SK-N-SH treated with all-trans-retinoic acid at 6 μM for 48 hours (cell line): ENCODE results near the gene RALGPS1.

Experiments used
- ATAC-seq: fragments of 200-7000 bp; cut with Tn5 transposase; 3 replicates; pipeline ENCODE4 v1.9.1; 2020; ENCODE audit warnings: mild to moderate bottlenecking, moderate library complexity
- ARNTL ChIP-seq: fragments of 450-650 bp; formaldehyde crosslinking; IDR thresholded peaks from 2 replicates; pipeline ENCODE4 v1.5.0; 2020; ENCODE audit warnings: low read depth, mild to moderate bottlenecking, moderate library complexity, borderline replicate concordance
- BACH2 ChIP-seq: fragments of 250-450 bp; sonication (Bioruptor Pico); IDR thresholded peaks from 2 replicates; pipeline ENCODE4 v1.9.0; 2021; ENCODE audit warnings: mild to moderate bottlenecking, borderline replicate concordance
- CSDC2 ChIP-seq: fragments of 250-450 bp; sonication (Bioruptor Pico); IDR thresholded peaks from 2 replicates; pipeline ENCODE4 v1.5.0; 2020; ENCODE audit warnings: mild to moderate bottlenecking, moderate library complexity
- ESRRG ChIP-seq: fragments of 250-450 bp; sonication (Bioruptor Pico); IDR thresholded peaks from 2 replicates; pipeline ENCODE4 v1.6.1; 2021; ENCODE audit warnings: mild to moderate bottlenecking
- GLIS3 ChIP-seq: fragments of 250-450 bp; sonication (Bioruptor Pico); IDR thresholded peaks from 2 replicates; pipeline ENCODE4 v1.5.0; 2020; ENCODE audit warnings: mild to moderate bottlenecking, moderate library complexity
- OSR1 ChIP-seq: fragments of 250-450 bp; sonication (Bioruptor Pico); IDR thresholded peaks from 2 replicates; pipeline ENCODE4 v1.8.0; 2022; ENCODE audit warnings: moderate library complexity, mild to moderate bottlenecking, inconsistent platforms
- PPARA ChIP-seq: fragments of 250-450 bp; sonication (Bioruptor Pico); IDR thresholded peaks from 2 replicates; pipeline ENCODE4 v1.5.0; 2020; ENCODE audit warnings: mild to moderate bottlenecking, borderline replicate concordance
- RARB ChIP-seq: fragments of 250-450 bp; sonication (Bioruptor Pico); IDR thresholded peaks from 2 replicates; pipeline ENCODE4 v1.8.0; 2021; ENCODE audit warnings: mild to moderate bottlenecking, moderate library complexity
- SNAI2 ChIP-seq: fragments of 250-450 bp; sonication (Bioruptor Pico); IDR thresholded peaks from 2 replicates; pipeline ENCODE4 v1.5.0; 2020; ENCODE audit warnings: mild to moderate bottlenecking, moderate library complexity
- TCF4 ChIP-seq: fragments of 250-450 bp; sonication (Bioruptor Pico); IDR thresholded peaks from 2 replicates; pipeline ENCODE4 v1.8.0; 2021; ENCODE audit warnings: mild to moderate bottlenecking, moderate library complexity, borderline replicate concordance
- TOX ChIP-seq: fragments of 250-450 bp; sonication (Bioruptor Pico); IDR thresholded peaks from 2 replicates; pipeline ENCODE4 v1.8.0; 2021; ENCODE audit warnings: mild to moderate bottlenecking, moderate library complexity, borderline replicate concordance
- ZC3H10 ChIP-seq: fragments of 250-450 bp; sonication (Bioruptor Pico); IDR thresholded peaks from 2 replicates; pipeline ENCODE4 v1.5.1; 2021; ENCODE audit warnings: mild to moderate bottlenecking, moderate library complexity
- ZFP3 ChIP-seq: fragments of 250-450 bp; sonication (Bioruptor Pico); IDR thresholded peaks from 2 replicates; pipeline ENCODE4 v1.5.0; 2020; ENCODE audit warnings: mild to moderate bottlenecking, moderate library complexity
- ZFP30 ChIP-seq: fragments of 450-650 bp; formaldehyde crosslinking; IDR thresholded peaks from 2 replicates; pipeline ENCODE4 v1.5.0; 2022; ENCODE audit warnings: mild to moderate bottlenecking, moderate library complexity
- ZNF70 ChIP-seq: fragments of 450-650 bp; formaldehyde crosslinking; IDR thresholded peaks from 2 replicates; pipeline ENCODE4 v1.5.0; 2020; ENCODE audit warnings: mild to moderate bottlenecking, moderate library complexity
- ZNF8 ChIP-seq: fragments of 450-650 bp; formaldehyde crosslinking; IDR thresholded peaks from 2 replicates; pipeline ENCODE4 v1.5.0; 2020; ENCODE audit warnings: mild to moderate bottlenecking, moderate library complexity
- TF ChIP-seq, protein P1 (sequence below): fragments of 250-450 bp; sonication (Bioruptor Pico); IDR thresholded peaks from 2 replicates; pipeline ENCODE4 v1.5.0; 2020; ENCODE audit warnings: mild to moderate bottlenecking, moderate library complexity
- TF ChIP-seq, protein P2 (sequence below): fragments of 250-450 bp; sonication (Bioruptor Pico); IDR thresholded peaks from 2 replicates; pipeline ENCODE4 v1.8.0; 2021; ENCODE audit warnings: low read depth, mild to moderate bottlenecking, moderate library complexity, borderline replicate concordance
- TF ChIP-seq, protein P3 (sequence below): fragments of 250-450 bp; sonication (Bioruptor Pico); IDR thresholded peaks from 2 replicates; pipeline ENCODE4 v1.5.1; 2021; ENCODE audit warnings: mild to moderate bottlenecking, moderate library complexity
- TF ChIP-seq, protein P4 (sequence below): fragments of 250-450 bp; sonication (Bioruptor Pico); IDR thresholded peaks from 2 replicates; pipeline ENCODE4 v1.5.1; 2020; ENCODE audit warnings: low read depth, mild to moderate bottlenecking, moderate library complexity
- TF ChIP-seq, protein P5 (sequence below): fragments of 250-450 bp; sonication (Bioruptor Pico); IDR thresholded peaks from 2 replicates; pipeline ENCODE4 v1.8.0; 2020; ENCODE audit warnings: mild to moderate bottlenecking, moderate library complexity, borderline replicate concordance

Gene RALGPS1

DNA sequence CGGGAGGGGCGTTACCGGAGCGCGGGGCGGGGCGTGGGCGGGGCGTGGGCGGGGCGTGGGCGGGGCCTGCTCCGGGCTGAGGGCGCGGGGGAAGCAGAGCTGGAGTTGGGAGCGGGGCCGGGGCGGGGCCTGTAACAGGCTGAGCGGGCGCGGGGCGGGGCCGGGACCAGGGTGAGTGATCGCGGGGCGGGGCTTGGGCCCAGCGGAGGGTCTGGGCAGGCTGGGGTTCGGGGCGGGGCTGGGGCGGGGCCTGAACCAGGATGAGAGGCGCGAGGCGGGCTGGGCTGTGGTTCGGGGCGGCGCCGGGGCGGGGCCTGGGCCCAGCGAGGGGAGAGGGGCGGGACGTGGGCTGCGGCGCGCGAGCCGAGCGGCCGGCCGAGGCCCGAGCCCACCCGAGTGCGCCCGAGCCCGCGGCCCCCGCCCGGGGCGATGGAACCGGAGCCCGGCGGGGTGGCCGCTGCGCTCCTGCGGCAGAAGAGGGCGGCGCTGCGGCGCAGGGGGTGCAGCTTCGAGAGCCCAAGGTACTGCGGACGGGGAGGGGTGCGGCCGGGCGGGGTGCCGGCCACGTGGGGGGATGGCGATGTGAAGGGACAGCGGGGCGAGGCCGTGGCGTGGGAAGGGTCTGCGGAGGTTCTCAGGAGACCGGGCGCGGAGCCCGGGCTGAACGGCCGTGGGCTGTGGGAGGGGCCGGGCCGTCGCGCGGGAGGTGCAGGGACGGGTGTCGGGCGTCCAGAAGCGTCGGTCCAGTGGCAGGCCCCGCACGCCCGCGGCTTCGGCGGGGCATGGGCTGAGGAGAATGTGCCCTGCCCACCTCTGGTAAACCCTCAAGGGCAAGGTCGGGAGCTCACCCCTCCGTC is 310.5 kb downstream of the RALGPS1 start:
- ATAC-seq: peak; percentile 79
- TF ChIP-seq, protein P1, sequence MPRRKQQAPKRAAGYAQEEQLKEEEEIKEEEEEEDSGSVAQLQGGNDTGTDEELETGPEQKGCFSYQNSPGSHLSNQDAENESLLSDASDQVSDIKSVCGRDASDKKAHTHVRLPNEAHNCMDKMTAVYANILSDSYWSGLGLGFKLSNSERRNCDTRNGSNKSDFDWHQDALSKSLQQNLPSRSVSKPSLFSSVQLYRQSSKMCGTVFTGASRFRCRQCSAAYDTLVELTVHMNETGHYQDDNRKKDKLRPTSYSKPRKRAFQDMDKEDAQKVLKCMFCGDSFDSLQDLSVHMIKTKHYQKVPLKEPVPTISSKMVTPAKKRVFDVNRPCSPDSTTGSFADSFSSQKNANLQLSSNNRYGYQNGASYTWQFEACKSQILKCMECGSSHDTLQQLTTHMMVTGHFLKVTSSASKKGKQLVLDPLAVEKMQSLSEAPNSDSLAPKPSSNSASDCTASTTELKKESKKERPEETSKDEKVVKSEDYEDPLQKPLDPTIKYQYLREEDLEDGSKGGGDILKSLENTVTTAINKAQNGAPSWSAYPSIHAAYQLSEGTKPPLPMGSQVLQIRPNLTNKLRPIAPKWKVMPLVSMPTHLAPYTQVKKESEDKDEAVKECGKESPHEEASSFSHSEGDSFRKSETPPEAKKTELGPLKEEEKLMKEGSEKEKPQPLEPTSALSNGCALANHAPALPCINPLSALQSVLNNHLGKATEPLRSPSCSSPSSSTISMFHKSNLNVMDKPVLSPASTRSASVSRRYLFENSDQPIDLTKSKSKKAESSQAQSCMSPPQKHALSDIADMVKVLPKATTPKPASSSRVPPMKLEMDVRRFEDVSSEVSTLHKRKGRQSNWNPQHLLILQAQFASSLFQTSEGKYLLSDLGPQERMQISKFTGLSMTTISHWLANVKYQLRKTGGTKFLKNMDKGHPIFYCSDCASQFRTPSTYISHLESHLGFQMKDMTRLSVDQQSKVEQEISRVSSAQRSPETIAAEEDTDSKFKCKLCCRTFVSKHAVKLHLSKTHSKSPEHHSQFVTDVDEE (CRISPR knock-in tag): no peak
- TF ChIP-seq, protein P2, sequence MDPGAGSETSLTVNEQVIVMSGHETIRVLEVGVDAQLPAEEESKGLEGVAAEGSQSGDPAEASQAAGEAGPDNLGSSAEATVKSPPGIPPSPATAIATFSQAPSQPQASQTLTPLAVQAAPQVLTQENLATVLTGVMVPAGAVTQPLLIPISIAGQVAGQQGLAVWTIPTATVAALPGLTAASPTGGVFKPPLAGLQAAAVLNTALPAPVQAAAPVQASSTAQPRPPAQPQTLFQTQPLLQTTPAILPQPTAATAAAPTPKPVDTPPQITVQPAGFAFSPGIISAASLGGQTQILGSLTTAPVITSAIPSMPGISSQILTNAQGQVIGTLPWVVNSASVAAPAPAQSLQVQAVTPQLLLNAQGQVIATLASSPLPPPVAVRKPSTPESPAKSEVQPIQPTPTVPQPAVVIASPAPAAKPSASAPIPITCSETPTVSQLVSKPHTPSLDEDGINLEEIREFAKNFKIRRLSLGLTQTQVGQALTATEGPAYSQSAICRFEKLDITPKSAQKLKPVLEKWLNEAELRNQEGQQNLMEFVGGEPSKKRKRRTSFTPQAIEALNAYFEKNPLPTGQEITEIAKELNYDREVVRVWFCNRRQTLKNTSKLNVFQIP (CRISPR knock-in tag): no peak
- TF ChIP-seq ZFP30 (CRISPR knock-in tag): no peak
- TF ChIP-seq TCF4 (CRISPR knock-in tag): no peak
- TF ChIP-seq ZFP3 (CRISPR knock-in tag): no peak

DNA sequence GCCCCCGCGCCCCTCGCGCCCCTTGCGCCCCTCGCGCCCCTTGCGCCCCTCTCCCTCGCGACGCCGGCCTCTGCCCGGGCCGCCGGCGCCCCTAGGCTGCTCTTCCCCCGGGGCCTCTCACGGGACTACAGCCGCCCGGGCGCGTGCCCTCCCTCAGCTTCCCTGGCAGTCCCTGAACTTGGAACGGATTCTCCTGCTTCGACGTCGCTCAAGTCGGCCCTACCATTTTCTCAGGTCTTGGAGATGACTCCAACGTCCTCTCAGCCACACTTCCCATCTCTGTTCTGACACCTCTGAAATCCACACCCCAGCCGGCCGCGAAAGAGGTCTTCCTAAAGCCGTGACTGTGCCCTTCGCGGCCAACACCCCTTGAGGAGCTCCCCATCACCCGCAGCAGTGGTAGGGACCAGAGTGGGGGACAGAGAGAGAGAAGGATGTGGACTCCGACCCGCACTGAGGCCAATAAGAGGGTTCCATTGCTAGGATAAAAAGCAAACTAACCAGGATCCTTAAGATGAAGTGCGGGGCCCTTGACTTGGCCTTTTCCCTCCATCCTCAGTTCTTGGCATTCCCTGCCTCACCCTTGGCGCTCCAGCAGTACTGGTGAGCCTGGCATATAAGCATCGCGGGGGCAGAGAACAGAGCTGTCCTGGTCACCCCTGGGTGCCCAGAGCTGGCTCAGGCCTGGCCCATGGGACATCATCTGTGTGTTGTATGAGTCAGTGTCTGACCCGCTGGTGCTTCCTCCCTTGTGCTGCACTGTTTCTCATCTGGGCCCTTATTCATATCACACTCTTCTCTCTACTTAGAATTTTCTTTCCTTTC is 311.4 kb downstream of the RALGPS1 start:
- ATAC-seq: no peak
- TF ChIP-seq PPARA (CRISPR knock-in tag): no peak
- TF ChIP-seq TOX (CRISPR knock-in tag): no peak
- TF ChIP-seq, protein P2 (CRISPR knock-in tag): no peak
- TF ChIP-seq ZC3H10 (CRISPR knock-in tag): no peak
- TF ChIP-seq ZFP30 (CRISPR knock-in tag): no peak
- no peak for TF ChIP-seq ZFP3 (CRISPR knock-in tag)
- no peak for TF ChIP-seq SNAI2 (CRISPR knock-in tag)
- no peak for TF ChIP-seq BACH2 (CRISPR knock-in tag)
- no peak for TF ChIP-seq GLIS3 (CRISPR knock-in tag)
- TF ChIP-seq, protein P3, sequence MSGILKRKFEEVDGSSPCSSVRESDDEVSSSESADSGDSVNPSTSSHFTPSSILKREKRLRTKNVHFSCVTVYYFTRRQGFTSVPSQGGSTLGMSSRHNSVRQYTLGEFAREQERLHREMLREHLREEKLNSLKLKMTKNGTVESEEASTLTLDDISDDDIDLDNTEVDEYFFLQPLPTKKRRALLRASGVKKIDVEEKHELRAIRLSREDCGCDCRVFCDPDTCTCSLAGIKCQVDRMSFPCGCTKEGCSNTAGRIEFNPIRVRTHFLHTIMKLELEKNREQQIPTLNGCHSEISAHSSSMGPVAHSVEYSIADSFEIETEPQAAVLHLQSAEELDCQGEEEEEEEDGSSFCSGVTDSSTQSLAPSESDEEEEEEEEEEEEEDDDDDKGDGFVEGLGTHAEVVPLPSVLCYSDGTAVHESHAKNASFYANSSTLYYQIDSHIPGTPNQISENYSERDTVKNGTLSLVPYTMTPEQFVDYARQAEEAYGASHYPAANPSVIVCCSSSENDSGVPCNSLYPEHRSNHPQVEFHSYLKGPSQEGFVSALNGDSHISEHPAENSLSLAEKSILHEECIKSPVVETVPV: no peak
- TF ChIP-seq, protein P4, sequence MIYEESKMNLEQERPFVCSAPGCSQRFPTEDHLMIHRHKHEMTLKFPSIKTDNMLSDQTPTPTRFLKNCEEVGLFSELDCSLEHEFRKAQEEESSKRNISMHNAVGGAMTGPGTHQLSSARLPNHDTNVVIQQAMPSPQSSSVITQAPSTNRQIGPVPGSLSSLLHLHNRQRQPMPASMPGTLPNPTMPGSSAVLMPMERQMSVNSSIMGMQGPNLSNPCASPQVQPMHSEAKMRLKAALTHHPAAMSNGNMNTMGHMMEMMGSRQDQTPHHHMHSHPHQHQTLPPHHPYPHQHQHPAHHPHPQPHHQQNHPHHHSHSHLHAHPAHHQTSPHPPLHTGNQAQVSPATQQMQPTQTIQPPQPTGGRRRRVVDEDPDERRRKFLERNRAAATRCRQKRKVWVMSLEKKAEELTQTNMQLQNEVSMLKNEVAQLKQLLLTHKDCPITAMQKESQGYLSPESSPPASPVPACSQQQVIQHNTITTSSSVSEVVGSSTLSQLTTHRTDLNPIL: no peak
- TF ChIP-seq ARNTL (CRISPR knock-in tag): no peak
- TF ChIP-seq ZNF70: no peak
- TF ChIP-seq ESRRG (CRISPR knock-in tag): no peak
- no peak for TF ChIP-seq OSR1 (CRISPR knock-in tag)
- no peak for TF ChIP-seq ZNF8 (CRISPR knock-in tag)
- no peak for TF ChIP-seq CSDC2 (CRISPR knock-in tag)
- TF ChIP-seq, protein P5, sequence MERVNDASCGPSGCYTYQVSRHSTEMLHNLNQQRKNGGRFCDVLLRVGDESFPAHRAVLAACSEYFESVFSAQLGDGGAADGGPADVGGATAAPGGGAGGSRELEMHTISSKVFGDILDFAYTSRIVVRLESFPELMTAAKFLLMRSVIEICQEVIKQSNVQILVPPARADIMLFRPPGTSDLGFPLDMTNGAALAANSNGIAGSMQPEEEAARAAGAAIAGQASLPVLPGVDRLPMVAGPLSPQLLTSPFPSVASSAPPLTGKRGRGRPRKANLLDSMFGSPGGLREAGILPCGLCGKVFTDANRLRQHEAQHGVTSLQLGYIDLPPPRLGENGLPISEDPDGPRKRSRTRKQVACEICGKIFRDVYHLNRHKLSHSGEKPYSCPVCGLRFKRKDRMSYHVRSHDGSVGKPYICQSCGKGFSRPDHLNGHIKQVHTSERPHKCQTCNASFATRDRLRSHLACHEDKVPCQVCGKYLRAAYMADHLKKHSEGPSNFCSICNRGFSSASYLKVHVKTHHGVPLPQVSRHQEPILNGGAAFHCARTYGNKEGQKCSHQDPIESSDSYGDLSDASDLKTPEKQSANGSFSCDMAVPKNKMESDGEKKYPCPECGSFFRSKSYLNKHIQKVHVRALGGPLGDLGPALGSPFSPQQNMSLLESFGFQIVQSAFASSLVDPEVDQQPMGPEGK (CRISPR knock-in tag): no peak
- TF ChIP-seq RARB (CRISPR knock-in tag): no peak
